ENCODE results near the gene FREY1.

Gene FREY1

DNA sequence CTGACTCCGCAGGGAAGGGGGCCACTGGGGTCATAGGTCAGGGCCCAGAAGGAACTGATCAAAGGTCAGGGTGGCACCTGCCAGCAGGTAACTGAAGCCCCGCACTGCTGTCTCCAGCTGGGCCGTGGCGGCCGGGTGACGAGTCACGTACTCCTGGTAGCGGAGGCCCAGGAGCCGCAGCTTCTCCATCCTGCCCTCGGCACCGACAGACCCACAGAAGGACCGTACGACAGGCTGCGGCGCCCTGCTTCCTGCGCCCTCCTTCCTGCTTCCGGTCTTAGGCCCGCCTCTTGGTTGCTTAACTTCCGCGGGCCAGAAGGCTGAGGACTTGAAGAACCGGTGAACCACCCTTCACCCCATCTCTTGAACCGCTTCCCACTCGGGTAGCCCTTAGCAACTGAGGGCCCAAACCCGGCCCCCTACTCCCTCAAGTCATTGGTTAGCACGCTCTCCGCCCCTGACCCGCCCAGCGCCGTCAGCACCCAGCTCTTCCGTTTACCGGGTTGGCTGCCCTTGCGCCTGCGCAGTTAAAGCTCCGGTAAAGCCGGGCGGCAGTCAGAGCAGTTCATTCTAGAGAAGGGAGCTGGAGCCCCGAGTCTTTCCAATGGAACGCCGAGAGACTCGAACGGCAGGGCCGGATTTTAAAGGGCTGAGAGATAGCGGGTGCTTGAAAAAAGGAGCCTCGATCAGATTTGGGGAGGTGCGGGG, 10.7 kb upstream of the FREY1 start, which contains the start of gene PEX16:
PEX16 (minus strand) TSS at position 255 of the 708 bp plus-strand sequence; CDS start at position 189, 66 bp downstream.
- Histone ChIP-seq H3K4me3 (ENCODE audit: low read depth, low read length) (peak within 1 kb of the TSS; percentile 96), H3K27ac (ENCODE audit: extremely low read depth, low read depth, low read length) (peak within 1 kb of the TSS; percentile 46), H3K9me3 (ENCODE audit: control insufficient read depth, insufficient read depth, low read depth, low read length) (no peaks in the 10 kb centered on the region), H3K36me3 (ENCODE audit: control insufficient read depth in 2 of 2, insufficient read depth in 1 of 2, low read length in 2 of 2) (peaks cover 0 to 35% of the 10 kb centered on the region in 2 experiments; a peak in 1 of 3 replicates), H3K4me1 (ENCODE audit: control insufficient read depth, insufficient read depth, low read length) (no peaks in the 10 kb centered on the region; the same call in 1 of the 2 replicates)
- POLR2A ChIA-PET, result interaction anchor here (0.6 to 2.1 kb wide), 18 partner anchors 9 to 1272 kb away, joined by 3 to 10 read pairs (median 4); partner anchors contain the start of genes CRY2, FREY1 and PHF21A
- CTCF ChIA-PET, result interaction anchor here (0.6 to 2.0 kb wide), 10 partner anchors 9 to 462 kb away, joined by 3 to 7 read pairs (median 3); no protein-coding TSS in a partner anchor
- TF ChIP-seq ZNF2 (tag by site-specific recombination; IDR thresholded peaks at IDR 0.05) (0 out of 2 replicates have a peak, but pooled peaks have one; percentile 15), ZNF341 (tag by site-specific recombination; IDR thresholded peaks at IDR 0.05; ENCODE audit: low read depth) (peak; percentile 89), ZFP3 (tag by site-specific recombination; IDR thresholded peaks at IDR 0.05; ENCODE audit: low read depth) (no peak), KLF10 (tag by site-specific recombination; IDR thresholded peaks at IDR 0.05) (peak; percentile 98), ZNF335 (tag by site-specific recombination; conservative IDR thresholded peaks at IDR 0.05) (peak; percentile 46), ZNF707 (tag by site-specific recombination; IDR thresholded peaks at IDR 0.05) (no peak), BCL11B (tag by site-specific recombination; IDR thresholded peaks at IDR 0.05; ENCODE audit: low read depth) (peak; percentile 50; the same call in 1 of the 2 replicates), ZNF23 (tag by site-specific recombination; IDR thresholded peaks at IDR 0.05; ENCODE audit: borderline replicate concordance) (no peak), ZNF514 (tag by site-specific recombination; IDR thresholded peaks at IDR 0.05) (no peak), ZNF558 (tag by site-specific recombination; IDR thresholded peaks at IDR 0.05) (peak; percentile 68; the same call in 1 of the 2 replicates), ZBTB17 (tag by site-specific recombination; IDR thresholded peaks at IDR 0.05) (peak; percentile 96), ZNF501 (tag by site-specific recombination; IDR thresholded peaks at IDR 0.05) (0 out of 2 replicates have a peak, but pooled peaks have one; percentile 19)
- TF ChIP-seq, protein P1, sequence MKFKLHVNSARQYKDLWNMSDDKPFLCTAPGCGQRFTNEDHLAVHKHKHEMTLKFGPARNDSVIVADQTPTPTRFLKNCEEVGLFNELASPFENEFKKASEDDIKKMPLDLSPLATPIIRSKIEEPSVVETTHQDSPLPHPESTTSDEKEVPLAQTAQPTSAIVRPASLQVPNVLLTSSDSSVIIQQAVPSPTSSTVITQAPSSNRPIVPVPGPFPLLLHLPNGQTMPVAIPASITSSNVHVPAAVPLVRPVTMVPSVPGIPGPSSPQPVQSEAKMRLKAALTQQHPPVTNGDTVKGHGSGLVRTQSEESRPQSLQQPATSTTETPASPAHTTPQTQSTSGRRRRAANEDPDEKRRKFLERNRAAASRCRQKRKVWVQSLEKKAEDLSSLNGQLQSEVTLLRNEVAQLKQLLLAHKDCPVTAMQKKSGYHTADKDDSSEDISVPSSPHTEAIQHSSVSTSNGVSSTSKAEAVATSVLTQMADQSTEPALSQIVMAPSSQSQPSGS (tag by site-specific recombination; IDR thresholded peaks at IDR 0.05; ENCODE audit: low read depth), result no peak
- TF ChIP-seq, protein P2, sequence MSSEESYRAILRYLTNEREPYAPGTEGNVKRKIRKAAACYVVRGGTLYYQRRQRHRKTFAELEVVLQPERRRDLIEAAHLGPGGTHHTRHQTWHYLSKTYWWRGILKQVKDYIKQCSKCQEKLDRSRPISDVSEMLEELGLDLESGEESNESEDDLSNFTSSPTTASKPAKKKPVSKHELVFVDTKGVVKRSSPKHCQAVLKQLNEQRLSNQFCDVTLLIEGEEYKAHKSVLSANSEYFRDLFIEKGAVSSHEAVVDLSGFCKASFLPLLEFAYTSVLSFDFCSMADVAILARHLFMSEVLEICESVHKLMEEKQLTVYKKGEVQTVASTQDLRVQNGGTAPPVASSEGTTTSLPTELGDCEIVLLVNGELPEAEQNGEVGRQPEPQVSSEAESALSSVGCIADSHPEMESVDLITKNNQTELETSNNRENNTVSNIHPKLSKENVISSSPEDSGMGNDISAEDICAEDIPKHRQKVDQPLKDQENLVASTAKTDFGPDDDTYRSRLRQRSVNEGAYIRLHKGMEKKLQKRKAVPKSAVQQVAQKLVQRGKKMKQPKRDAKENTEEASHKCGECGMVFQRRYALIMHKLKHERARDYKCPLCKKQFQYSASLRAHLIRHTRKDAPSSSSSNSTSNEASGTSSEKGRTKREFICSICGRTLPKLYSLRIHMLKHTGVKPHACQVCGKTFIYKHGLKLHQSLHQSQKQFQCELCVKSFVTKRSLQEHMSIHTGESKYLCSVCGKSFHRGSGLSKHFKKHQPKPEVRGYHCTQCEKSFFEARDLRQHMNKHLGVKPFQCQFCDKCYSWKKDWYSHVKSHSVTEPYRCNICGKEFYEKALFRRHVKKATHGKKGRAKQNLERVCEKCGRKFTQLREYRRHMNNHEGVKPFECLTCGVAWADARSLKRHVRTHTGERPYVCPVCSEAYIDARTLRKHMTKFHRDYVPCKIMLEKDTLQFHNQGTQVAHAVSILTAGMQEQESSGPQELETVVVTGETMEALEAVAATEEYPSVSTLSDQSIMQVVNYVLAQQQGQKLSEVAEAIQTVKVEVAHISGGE (tag by site-specific recombination; conservative IDR thresholded peaks at IDR 0.05; ENCODE audit: low read depth), result peak; percentile 92
- TF ChIP-seq, protein P3, sequence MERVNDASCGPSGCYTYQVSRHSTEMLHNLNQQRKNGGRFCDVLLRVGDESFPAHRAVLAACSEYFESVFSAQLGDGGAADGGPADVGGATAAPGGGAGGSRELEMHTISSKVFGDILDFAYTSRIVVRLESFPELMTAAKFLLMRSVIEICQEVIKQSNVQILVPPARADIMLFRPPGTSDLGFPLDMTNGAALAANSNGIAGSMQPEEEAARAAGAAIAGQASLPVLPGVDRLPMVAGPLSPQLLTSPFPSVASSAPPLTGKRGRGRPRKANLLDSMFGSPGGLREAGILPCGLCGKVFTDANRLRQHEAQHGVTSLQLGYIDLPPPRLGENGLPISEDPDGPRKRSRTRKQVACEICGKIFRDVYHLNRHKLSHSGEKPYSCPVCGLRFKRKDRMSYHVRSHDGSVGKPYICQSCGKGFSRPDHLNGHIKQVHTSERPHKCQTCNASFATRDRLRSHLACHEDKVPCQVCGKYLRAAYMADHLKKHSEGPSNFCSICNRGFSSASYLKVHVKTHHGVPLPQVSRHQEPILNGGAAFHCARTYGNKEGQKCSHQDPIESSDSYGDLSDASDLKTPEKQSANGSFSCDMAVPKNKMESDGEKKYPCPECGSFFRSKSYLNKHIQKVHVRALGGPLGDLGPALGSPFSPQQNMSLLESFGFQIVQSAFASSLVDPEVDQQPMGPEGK (tag by site-specific recombination; IDR thresholded peaks at IDR 0.05), result peak; percentile 38; the same call in 1 of the 2 replicates
- TF ChIP-seq, protein P4, sequence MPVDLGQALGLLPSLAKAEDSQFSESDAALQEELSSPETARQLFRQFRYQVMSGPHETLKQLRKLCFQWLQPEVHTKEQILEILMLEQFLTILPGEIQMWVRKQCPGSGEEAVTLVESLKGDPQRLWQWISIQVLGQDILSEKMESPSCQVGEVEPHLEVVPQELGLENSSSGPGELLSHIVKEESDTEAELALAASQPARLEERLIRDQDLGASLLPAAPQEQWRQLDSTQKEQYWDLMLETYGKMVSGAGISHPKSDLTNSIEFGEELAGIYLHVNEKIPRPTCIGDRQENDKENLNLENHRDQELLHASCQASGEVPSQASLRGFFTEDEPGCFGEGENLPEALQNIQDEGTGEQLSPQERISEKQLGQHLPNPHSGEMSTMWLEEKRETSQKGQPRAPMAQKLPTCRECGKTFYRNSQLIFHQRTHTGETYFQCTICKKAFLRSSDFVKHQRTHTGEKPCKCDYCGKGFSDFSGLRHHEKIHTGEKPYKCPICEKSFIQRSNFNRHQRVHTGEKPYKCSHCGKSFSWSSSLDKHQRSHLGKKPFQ (tag by site-specific recombination; IDR thresholded peaks at IDR 0.05), result no peak
- TF ChIP-seq, protein P5, sequence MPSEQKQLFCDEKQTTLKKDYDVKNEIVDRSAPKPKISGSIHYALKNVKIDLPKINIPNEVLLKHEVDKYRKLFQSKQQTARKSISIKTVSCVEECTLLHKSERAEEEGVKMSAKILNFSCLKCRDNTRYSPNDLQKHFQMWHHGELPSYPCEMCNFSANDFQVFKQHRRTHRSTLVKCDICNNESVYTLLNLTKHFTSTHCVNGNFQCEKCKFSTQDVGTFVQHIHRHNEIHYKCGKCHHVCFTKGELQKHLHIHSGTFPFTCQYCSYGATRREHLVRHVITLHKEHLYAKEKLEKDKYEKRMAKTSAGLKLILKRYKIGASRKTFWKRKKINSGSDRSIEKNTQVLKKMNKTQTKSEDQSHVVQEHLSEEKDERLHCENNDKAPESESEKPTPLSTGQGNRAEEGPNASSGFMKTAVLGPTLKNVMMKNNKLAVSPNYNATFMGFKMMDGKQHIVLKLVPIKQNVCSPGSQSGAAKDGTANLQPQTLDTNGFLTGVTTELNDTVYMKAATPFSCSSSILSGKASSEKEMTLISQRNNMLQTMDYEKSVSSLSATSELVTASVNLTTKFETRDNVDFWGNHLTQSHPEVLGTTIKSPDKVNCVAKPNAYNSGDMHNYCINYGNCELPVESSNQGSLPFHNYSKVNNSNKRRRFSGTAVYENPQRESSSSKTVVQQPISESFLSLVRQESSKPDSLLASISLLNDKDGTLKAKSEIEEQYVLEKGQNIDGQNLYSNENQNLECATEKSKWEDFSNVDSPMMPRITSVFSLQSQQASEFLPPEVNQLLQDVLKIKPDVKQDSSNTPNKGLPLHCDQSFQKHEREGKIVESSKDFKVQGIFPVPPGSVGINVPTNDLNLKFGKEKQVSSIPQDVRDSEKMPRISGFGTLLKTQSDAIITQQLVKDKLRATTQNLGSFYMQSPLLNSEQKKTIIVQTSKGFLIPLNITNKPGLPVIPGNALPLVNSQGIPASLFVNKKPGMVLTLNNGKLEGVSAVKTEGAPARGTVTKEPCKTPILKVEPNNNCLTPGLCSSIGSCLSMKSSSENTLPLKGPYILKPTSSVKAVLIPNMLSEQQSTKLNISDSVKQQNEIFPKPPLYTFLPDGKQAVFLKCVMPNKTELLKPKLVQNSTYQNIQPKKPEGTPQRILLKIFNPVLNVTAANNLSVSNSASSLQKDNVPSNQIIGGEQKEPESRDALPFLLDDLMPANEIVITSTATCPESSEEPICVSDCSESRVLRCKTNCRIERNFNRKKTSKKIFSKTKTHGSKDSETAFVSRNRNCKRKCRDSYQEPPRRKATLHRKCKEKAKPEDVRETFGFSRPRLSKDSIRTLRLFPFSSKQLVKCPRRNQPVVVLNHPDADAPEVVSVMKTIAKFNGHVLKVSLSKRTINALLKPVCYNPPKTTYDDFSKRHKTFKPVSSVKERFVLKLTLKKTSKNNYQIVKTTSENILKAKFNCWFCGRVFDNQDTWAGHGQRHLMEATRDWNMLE (tag by site-specific recombination; conservative IDR thresholded peaks at IDR 0.05; ENCODE audit: low read depth), result peak; percentile 63
- TF ChIP-seq, protein P6, sequence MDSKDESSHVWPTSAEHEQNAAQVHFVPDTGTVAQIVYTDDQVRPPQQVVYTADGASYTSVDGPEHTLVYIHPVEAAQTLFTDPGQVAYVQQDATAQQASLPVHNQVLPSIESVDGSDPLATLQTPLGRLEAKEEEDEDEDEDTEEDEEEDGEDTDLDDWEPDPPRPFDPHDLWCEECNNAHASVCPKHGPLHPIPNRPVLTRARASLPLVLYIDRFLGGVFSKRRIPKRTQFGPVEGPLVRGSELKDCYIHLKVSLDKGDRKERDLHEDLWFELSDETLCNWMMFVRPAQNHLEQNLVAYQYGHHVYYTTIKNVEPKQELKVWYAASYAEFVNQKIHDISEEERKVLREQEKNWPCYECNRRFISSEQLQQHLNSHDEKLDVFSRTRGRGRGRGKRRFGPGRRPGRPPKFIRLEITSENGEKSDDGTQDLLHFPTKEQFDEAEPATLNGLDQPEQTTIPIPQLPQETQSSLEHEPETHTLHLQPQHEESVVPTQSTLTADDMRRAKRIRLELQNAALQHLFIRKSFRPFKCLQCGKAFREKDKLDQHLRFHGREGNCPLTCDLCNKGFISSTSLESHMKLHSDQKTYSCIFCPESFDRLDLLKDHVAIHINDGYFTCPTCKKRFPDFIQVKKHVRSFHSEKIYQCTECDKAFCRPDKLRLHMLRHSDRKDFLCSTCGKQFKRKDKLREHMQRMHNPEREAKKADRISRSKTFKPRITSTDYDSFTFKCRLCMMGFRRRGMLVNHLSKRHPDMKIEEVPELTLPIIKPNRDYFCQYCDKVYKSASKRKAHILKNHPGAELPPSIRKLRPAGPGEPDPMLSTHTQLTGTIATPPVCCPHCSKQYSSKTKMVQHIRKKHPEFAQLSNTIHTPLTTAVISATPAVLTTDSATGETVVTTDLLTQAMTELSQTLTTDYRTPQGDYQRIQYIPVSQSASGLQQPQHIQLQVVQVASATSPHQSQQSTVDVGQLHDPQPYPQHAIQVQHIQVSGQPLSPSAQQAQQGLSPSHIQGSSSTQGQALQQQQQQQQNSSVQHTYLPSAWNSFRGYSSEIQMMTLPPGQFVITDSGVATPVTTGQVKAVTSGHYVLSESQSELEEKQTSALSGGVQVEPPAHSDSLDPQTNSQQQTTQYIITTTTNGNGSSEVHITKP (tag by site-specific recombination; IDR thresholded peaks at IDR 0.05), result 0 out of 2 replicates have a peak, but pooled peaks have one; percentile 25

All from HEK293 (cell line).